Fibroblast of upper back skin (primary cell): Measurements from ENCODE around the gene PPP1R27.
A peak's percentile ranks its signal among the peaks of the same experiment; 100 is the strongest.
"Not testable (repeated sequence)": the region's sequence is repeated elsewhere in the genome, so short reads cannot be mapped to it uniquely, and the experiment has no call there.

Source experiments
- DNase-seq: peaks from one replicate; pipeline ENCODE4 v3.0.0-alpha.2; 2013

The PPP1R27 gene

DNA sequence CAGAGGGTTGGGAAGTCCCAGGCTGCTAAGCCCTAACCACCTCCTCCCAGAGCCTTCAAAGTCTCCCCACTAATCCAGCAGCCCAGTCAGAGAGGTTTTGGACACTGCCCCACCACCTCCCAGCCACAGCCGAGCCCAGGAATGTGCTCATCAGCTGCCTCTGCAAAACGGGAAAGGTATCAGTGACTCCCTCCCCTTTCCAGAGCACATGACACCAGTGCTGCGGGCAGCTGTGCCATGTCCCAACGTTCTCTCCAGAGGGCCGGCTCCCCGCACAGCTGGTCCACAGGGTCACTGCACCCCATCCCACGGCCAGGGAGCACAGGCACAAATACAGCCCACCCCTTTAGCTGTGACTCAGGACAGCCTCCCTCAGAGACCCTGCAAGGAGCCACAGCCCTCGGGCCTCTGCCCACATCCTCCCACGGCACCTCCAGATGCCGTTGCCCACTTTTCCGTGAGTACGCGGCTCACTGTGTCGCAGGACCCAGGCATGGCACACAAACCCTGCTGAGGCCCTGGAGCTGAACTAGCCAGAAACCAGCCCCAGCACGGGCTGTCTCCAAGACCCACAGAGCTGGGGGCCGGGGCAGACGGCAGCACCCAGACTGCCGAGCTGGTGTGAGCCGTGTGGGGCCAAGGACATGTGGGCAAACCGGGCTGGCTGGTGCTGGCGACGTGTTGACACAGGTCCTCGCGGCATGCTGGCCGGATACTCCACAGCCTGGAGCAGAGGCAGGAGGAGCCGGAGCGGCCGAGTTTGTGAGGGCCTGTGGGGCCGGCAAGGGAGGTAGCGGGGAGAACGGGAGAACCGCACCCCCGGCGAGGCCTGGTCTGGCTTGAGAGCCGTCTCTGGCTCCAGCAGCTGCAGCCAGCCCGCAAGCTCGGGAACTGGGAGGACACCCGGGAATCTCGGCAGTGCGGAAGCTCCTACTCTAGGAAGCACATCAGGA, 6.3 kb upstream of the PPP1R27 start:
- DNase-seq: no peak

DNA sequence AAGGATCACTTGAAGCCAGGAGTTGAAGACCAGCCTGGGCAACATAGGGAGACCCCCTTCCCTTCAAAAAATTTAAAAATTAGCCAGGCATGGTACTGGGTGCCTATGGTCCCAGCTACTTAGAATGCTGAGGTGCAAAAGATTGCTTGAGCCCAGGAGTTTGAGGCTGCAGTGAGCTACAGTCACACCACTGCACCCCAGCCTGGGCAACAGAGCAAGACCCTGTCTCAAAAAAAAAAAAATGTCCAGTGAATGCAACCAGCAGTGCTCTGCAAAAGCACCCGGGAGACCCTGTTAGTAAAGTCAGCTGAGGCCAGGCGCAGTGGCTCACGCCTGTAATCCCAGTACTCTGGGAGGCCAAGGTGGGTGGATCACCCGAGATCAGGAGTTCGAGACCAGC, 5.2 kb upstream of the PPP1R27 start:
- not testable (repeated sequence) for DNase-seq

DNA sequence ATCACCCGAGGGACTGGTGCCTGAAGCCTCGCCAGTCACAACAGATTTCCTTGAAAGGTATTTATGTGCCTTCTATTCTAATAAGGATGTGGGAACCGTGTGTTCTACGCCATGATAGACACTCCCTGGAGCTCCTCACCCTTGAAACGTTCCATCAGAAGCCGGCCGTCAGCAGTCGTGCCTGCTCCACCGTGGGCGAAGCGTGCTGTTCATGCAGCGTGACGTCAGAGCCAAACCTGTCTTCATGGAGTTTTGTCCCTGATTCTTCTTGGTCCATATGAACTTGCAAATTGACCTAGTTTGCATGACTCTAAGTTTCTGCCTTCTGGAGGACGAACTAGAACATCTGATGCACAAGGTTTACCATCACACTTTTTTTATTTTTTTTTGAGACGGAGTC, 4.5 kb upstream of the PPP1R27 start:
- DNase-seq: no peak

DNA sequence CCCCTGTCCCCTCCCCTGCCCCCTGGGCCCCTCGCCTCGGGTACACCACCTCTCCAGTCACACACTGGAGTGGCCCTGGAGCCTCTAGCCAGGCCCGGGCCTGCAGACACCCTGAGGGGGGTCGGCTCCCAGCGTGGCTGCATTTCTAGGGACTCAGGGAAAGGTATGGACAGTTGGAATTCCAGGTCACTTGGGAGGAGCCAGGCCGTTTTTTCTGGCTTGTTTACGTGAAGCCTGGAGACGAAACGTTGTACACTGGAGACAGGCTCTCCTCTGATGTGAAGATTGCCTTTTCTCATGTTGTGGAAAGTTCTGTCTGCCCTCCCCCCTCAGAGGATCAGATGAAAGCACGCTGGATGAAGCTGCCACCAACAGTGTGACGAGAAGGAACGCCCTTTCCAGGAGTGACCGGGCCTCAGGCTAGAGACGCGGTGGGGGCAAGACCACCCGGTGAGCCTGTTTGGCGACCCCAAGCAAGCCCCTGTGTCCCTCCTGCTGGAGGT, 4.0 kb upstream of the PPP1R27 start:
- no peak for DNase-seq

DNA sequence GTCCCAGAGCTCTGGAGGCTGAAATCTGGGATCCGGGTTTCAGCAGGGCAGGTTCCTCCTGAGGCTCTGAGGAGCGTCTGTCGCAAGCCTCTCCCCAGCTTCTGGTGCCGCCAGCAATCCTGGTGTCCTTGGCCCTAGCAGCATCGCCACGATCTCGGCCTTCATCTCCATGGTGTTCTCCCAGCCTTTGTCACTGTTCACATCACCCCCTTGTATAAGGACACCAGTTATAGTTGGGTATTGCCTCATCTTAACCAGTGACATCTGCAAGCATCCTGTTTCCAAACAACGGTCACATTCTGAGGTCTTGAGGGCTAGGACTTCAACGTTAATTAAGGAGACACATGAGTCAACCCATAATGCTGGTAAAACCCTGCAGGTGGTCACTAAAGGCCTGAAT, 2.8 kb upstream of the PPP1R27 start:
- DNase-seq: no peak

DNA sequence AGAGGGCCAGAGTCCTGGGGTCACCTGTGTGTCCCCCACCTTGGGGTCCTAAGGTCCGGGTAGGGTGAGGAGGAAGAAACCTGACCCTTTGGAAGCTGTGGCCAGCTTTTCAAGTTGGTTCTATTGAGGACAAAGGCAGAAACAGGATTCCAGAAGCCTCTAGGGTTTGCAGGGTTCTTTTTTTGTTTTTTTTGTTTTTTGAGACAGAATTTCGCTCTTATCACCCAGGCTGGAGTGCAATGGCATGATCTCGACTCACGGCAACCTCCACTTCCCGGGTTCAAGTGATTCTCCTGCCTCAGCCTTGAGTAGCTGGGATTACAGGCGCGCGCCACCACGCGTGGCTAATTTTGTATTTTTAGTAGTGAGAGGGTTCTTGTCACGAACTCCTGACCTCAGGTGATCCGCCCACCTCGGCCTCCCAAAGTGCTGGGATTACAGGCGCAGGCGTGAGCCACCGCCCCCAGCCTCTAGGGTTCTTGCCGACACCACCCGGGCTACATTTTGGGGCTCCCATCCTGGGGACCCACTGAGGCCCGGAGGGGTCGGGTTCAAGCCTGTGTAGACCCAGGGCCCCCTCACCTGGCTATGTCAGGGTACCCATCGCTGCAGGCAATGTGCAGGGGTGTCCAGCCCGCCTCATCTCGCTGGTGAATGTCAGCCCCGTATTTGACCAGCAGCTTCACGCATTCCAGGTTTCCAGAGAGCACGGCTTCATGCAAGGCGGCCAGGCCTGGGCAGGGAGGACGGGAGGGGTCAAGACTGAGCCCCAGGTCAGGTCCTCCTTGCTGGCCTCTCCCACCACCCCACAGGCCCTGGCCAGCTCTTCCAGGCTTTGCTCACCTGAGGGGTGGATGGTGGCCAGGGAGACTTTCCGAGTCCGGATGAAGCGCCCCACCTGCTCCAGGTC, 674 bp downstream of the PPP1R27 start:
- no peak for DNase-seq

DNA sequence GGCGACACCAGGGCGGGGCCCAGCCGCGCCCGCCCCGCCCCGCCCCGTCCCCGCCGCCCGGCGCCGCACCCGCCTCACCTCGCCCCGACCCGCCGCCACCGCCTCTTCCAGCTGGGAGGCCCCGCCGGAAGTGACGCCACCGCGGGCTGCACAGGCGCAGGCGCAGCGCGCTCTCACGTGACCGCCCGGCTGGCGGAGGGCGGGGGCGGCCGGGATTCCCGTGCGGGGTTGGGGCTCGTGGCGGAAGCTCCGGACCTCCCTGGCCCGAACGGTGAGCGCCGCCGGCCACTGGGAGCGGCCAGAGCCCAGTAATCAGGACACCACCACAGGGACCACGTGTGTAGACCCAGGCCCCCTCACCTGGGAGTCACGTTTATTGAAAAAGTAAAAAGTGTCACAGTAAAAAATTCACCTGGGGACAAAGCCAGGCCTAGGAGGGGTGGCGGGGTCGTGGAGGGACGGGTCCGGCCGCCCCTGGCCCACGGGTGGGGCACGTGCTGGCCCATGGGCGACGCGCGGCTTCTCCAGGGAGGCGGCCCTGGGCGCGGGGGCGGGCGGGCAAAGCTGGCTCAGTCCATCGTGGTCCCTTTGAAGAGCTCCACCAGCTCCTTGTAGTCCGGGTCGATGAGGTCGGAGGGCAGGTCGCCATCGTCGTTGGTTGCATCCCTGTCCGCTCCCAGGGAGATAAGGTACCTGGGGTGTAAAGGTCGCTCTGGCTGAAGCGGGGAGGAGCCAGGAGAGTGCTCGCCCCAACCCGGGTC, 1.5 kb downstream of the PPP1R27 start, which contains the start of gene MCRIP1:
MCRIP1 (minus strand) TSS at position 132 of the 761 bp plus-strand sequence. CDS start 8,785 bp downstream, outside the sequence.
- DNase-seq: peak; percentile 90

DNA sequence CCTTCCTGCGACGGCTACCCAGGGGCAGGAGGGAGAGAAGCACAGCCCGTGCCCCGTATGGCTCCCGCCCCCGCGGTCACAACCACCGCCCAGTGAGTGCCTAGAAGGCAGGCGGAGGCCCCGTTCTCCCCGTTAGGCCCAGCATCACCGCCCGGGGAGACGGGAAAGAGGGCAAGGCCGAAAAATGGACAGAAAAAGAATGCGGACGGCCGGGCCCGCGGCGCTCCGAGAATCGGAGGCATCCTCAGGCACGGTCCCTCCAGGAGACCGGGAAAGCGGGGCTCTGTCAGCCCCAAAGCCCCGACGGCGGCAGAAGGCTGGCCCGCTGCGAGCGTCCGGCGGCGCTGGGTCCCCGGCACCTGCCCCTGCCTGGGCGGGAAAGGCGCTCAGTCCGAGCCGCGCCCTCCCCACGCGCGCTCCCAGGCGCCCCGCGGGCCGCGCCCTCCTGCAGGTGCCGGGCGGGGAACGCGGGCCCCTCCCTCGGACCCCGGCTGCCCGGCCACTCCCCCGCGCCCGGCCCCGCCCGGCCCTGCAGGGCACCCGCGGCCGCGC, 2.2 kb downstream of the PPP1R27 start:
- no peak for DNase-seq

DNA sequence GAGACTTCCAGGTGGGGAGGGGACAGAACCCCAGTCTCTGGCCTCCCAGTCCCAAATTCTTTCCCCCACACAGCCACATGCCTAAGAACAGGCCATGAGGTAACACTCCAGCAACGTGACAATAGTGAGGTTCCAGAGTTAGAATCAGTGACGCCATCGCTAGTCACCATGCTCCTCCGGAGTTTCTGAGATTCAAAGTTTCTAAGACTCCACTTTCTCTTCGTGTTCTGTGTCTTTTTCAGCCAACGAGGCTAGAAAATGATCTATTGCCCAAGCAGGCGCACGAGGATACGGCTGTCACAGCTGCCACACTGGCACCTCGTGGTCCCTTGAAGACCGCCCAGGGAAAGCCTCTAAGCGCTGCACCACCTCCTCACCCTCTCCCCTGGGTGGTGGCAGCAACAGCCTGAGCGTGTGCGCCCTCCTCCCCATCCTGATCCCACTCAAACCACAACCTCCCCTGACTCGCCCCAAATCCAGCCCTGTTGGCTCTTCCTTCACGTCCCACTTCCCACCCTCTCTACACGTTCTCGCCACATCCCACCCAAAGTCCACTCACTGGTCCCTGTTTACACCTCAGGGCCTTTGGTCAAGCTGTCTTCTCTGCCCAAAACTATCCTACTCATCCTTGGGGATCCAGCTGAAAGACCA, 2.8 kb downstream of the PPP1R27 start:
- DNase-seq: no peak

DNA sequence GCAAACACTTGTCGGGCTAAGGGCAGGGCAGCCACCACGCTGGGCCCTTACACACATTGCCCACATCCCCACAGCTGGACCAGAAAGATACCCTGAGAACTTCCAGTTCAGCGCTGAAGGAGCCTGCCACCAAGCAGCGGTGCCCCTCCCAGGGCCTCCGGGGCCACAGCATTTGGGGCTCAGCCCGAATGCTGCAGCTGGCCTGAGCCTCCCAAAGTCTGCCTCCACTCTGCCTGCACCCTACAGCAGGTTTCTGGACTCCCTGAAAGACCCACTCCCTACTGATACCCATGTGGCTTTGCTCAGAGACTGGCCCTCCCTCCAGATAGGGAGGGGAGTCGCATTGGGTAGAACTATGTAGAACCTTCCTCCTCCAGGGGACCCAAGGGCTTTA, 3.3 kb downstream of the PPP1R27 start:
- no peak for DNase-seq

DNA sequence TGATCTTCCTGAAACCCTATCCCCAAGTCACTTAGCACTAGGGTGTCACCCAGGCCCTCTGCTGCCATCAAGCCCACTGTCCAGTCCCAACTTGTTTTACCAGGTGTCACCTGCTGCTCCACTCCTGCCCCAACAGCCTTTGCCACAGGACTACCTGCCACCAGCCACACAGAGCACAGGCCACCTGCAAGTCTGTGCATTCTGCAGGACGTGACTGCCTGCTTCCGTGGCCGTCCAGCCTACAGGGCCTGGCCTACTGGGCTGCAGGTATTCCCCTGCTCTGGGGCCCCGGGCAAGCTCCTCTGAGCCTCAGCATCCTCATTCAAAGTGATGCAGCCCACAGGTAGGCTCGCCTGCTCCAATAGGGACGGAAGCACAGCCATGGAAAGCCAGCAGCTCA, 5.0 kb downstream of the PPP1R27 start:
- no peak for DNase-seq

DNA sequence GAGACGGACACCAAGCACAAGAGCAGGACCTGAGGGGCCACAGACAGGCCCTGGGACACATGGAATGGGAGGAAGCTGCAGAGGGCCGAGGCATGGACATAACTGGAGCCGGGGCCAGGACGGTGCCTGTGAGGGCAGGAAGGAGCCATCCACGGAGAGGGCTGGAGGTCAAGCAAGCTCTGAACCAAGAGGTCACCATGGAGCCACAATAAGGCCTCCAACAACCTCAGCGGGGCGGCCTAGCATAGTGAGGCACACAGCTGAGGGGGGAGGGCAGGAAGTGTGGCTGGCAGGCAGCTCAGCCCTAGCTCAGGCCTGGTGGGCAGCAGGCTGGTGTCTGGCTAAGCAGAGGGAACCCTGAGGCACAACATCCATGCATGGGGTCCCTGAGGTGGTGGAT, 6.2 kb downstream of the PPP1R27 start:
- no peak for DNase-seq

DNA sequence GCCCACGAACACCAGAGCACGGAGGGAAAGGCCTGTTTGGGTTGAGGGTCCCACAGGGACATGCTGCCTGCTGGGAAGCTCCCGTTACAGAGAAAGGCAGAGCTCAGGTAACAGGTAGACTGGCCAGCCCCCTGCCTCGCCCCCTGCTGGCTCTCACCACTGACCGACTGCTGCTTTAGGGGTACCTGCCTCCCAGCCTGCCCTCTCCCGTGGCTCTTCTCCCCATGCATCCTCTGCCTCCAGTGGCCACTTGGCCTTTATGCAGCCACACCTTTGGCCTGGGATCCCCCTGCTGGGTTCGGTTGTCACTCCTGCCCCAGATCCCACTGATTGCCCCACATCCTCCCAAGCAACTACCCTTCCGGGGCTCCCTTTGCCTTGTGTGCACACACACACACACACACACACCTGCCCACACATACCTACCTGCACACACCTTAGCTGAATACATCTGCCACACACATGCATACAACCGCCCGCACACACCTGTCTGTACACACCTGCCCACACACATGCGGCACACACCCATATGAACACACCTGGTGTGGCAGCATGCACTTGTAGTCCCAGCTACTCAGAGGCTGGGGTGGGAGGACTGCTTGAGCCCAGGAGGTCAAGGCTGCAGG, 8.9 kb downstream of the PPP1R27 start:
- DNase-seq: no peak

DNA sequence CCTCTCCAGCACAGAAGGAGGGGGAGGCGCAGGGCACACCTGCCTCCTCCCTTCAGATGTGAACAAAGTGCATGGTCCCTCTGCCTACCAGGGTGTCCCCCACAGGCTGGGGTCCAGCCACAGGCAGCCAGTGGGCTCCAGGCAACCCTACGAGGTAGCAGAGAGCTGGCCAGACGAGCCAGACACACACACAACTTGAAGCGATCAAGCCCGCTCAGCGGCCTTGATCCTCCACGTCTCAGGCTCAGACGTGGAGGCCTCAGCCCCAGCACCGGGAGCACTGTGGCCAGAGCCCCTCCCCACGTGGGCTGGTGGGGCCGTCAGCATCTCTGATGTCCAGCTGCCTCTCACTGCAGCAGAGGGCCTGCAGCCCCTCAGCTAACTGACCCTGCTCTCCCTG, 10.3 kb downstream of the PPP1R27 start:
- DNase-seq: no peak

DNA sequence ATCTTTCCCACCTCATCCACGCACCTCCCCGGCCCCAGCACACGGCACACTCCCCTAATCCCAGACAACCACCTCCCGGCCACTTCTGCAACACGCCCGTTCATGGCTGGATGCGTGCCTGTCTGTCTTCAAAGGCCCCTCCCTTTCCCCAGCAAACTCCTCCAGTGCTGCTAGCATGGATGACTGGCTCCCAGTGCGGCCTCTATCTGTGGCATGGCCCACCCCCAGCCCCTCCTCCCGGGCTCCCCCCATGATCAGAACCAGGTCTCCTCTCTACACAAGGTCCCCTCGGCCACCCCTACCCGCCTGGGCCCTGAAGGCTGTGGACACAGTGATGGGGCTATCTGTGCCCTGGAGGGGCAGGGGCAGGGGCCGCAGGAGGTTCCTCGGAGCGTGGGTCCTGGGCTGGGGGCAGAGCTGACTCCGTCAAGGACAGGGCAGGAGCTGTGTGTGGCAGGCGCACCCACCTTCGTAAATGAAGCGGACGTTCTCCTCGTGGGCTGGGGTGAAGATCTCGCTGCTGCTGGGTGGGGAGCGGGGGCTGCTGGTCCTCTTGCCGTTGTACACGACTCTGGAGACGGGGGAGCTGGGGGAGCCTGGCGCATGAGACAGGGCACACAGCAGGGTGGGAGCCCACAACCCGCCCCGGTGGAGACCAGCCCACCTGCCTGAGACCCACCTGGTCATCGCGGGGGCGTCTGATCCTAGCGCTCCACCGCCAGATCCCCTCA, 10.9 kb downstream of the PPP1R27 start:
- no peak for DNase-seq

DNA sequence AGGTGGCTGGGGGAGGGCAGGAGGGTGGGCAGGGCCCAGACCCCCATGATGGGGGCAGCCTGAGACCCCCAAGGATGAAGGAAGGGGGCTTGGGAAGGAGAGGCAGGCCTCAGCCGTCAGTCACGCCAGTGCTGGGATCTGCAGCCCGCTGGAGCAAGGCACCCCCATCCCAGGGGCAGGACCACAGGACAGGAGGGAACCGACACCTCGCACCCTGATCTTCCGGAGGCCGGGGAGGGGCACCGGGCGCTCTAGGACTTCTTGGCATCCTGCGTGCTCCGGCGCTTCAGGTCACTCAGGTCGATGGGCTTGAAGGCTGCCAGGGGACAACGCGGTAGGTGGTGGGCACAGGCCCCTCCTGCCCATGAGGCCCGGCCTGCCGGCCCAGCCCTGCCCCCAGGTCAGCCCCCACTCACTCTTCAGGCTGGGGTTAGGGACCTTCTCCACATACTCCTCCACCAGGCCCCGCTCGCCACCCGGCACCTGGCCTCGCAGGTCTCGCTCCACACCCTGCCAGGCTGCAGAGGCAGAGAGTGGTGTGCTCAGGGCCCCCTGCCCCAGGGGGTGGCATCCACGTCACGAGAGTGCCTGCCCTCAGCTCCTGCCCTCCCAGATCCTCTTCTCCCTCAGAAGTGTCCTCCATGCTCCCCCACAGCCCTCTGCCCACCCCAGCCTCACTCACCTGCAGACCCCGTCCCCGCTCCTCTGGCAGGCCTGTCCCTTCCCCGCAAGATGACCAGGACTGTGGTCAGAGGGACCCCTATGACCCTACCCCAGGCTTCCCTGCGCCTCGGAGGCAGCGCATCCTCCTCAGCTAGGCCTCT, 11.6 kb downstream of the PPP1R27 start:
- no peak for DNase-seq

DNA sequence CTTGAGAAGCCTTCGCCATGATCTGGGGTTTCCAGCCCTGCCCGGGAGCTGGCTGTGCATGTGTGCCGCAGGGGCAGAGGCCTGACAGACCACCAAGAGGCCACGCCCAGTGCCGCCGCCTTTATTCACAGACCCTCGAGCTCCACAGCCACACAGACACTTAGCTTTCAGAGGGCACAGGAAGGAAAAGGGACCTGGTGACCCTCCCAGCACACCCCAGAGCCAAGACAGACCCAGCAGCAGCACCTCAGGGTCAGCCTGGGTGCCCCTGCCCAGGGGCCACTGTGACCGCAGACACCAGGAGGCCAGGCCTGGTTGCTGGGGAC, 12.6 kb downstream of the PPP1R27 start:
- no peak for DNase-seq

DNA sequence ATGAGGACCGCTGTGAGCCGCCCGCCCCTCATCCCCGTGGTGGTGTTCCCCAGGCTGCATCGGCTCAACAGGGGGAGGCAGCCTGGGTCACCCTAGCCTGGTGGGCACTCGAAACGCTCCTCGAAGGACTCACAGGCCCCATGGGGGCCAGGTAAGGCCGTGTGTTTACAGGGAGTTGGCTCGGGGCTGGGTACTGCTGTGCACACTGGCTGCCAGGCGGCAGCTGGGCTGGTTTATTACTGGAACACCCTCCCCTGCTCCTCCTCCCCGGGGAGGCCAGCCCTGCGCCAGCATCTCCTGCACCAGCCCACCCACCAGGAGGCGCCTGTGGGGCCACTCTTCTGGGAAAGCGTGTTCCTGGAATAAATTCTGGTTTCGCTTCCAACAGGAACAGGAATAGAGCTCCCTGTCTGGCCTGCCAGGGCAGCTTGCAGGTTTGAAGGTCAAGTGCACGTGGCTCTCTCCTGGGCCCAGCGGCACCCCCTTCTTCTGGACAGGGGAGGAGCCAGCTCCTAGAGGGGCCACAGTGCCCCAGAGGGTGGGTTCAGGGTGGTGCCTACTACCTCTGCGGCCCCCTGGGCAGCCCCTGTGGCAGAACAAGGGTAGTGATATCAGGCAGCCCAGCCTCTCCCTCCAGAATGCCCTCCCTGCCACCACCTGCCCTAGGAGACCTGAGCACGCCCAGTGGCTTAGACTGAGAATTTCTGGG, 13.1 kb downstream of the PPP1R27 start:
- peak; percentile 23 for DNase-seq

DNA sequence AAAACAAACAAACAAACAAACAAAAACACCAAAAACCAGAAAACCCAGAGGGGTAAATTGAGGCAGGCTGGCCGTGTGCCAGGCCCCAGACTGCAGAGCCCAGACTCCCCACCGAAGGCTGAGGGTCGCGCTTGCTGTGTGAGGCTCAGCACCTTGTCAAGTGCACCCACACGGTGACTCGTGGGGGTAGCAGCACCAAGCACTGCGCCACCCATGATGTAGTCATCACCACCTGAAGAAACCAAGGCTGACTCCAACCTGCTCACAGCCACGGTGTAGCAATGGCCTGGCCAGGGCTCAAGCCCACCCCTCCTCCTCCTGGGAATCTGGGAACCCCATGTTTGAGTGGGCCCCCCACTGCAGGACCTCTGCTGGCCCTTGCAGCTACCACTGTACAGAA, 13.7 kb downstream of the PPP1R27 start:
- DNase-seq: no peak
